Stimulated activated CD4-positive, alpha-beta T cell treated with anti-CD3 and anti-CD28 coated beads, Interleukin-1b, Interleukin-23, amount 100 ng/mL, for 1 hour (primary cell): Measurements from ENCODE around the gene ZNF282.

ENCODE experiments used
- DNase-seq, 2 donors: peaks; one replicate each; pipeline ENCODE4 v3.0.0-alpha.2; 2020; ENCODE audit warnings: low read depth in 2 of 2

Gene ZNF282

GRCh38 chr7:149195180-149196150 lies at the start of gene ZNF282:
ZNF282 (plus strand) TSS chr7:149195546; CDS start chr7:149195590, 44 bp downstream.
- peak; percentile 9 to 42 for DNase-seq

DNA sequence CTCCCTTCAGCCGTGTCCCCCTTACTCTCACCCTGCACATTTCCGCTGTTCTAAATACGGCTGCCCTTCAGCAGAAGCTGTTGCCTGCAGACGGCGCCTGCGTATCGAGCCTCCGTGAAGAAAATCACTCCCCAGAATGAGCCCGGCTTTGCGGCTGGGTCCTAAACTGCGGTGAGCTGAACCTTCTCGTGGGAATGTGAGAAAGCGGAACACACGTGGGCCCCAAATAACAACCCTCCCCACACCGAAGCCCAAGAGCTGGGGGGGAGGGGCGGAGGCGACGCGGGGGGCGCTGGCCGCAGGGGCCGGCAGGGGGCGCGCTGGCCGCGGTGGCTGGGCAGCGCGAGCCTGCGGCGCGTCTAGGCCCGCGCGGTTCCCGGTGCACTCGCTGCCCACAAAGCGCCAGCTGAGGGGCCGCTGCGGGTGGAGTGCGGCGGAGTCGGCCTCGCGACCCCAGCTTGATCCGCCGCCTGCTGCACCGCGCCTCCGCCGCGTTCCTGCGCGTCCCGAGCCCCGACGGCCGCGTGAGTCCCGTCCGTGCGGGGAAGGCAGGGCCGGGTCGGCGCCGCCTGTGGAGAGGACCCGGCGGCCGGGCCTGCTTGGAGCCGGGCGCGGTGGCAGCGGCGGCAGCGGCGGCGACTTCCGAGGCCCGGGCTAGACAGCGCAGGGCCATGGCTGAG lies 48.1 kb upstream of the ZNF282 start, which contains the start of gene ZNF398:
TSS of gene ZNF398 (plus strand) at position 382 of the 680 bp plus-strand sequence. CDS start at position 672, 290 bp downstream.
- DNase-seq = peak; percentile 57 to 72

DNA sequence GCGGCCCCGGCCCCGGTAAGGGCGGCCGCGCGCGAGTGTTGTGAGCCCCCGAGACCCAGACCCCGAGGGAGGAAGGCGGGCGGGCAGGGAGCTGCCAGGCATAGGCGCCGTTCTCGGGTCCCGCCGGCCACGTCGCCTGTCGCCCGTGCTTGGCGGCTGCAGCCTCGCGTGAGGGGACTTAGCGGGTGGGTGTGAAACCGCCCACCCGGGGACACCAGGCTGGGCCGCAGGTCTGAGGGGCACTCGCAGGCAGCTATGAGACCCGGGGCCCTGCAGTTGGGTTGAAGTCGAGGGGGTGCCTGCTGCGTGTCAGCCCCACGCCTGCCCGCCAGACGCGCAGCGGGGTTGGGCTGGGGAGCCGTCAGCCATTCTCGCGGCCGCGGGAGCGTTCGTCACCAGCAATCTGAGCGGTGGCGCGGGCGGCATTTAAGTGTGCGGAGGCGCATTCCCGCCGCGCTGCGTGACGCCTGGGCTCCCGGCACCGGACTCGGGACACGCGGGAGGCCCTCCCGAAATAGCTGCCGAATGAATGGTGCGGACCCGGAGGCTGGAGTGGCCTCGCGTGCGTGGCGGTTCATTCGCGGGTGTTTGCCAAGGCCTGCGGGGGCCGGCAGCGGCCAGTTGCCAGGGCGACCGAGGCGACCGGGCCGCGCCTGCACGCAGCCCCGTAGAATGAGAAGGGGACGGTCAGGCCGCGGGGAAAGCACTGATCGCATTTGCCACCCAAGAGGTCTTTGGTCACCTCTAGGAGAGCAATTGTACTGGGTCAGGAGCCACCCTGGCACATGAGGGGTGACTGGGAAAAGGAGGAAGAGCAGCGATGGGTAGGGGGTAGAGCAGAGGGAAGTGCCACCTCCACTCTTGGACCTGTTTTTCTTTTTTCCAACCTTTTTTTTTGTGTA lies 47.3 kb upstream of the ZNF282 start:
- DNase-seq = peak in 1 of 2 donors; percentile 24

- DNase-seq = no peak
These were observed 44.4 kb upstream of the ZNF282 start for GRCh38 chr7:149150981-149151380.

DNA sequence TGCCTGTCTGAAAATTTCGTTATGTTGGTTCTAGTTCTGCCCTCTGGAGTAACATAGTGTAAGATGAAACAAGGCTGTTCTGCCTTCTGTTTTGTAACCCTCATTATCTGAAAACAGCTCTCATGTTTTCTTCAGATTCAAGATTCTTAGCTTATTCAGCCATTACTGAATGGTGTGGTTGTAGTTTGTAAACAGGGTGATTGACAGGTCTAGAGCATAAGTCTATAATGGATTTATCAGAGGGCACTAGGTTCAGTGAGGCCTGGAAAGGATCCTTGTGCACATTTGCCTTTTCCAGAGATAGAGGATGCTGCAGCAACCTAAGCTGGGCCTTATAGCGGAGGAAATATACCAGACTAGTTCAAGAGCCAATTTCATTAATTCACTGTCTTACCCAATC lies 42.0 kb upstream of the ZNF282 start:
- no peak for DNase-seq

- no peak for DNase-seq
These were observed 41.3 kb upstream of the ZNF282 start for GRCh38 chr7:149154056-149154455.

- DNase-seq = no peak
These were observed 38.4 kb upstream of the ZNF282 start for GRCh38 chr7:149156898-149157297.

GRCh38 chr7:149161241-149161848 lies 34.0 kb upstream of the ZNF282 start:
- no peak for DNase-seq

- no peak for DNase-seq
These were observed 29.2 kb upstream of the ZNF282 start for GRCh38 chr7:149166142-149166541.

DNA sequence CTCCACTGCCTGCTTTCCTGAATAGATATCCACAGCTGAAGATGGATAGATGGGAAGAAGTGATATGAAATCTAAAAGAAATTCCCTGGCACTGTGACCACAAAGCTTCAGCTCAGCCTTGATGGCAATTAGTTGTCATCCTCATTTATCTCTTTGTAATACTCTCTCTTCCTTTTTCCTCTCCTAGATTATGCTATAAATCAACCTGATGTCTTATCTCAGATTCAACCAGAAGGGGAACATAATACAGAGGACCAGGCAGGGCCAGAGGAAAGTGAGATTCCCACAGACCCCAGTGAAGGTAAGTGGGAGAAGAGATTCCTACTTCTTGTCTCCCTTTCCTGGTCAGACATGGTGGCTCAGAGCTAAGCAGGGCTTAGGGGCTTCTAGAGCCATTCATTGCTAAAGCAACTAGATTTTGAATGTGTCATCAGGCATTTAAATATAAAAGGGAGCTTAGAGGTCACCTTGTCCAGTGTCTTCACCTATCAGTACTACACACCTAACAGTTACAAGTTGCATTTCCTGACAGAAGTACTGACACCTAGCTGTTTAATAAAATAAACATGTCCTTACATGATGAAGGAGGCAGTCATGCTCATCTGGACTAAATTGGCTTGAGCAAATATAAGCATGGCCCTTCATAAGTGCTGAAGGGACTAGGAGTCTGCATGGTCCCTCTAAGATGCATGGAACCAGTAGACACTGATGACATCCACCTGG lies 28.6 kb upstream of the ZNF282 start:
- no peak for DNase-seq

GRCh38 chr7:149171892-149172533 lies 23.3 kb upstream of the ZNF282 start:
- no peak for DNase-seq

DNA sequence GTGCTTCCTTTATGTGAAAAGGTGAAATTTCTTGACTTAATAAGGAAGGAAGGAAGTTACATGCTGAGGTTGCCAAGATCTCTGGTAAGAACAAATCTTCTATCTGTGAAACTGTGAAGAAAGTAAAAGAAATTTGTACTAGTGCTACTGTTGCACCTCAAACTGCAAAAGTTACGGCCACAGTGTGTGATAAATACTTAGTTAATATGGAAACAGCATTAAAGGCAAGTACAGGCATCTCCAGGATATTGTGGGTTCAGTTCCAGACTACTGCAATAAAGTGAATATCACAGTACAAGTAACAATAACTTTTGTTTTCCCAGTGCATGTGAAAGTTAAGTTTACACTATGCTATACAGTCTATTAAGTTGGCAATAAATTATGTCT lies 22.8 kb upstream of the ZNF282 start:
- DNase-seq = no peak

DNA sequence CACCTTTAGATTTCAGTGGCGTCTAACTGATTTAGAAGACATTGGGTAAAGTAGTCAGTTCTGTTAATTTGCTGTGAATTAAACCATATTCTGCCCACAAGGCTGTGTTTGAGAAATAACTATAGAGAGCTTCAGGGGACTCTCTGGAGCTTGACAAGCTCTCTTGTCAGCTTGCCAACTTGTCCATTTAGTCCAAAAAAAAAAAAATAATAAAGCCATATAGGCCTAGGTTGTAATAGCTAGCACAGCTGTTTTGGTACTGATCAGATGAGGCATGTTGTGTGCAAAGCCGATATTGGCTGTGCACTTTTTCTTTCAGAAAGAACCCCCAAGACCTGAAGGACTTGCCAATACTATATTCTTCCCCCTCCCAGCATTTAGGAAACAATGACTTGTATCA lies 20.2 kb upstream of the ZNF282 start:
- DNase-seq = no peak

DNA sequence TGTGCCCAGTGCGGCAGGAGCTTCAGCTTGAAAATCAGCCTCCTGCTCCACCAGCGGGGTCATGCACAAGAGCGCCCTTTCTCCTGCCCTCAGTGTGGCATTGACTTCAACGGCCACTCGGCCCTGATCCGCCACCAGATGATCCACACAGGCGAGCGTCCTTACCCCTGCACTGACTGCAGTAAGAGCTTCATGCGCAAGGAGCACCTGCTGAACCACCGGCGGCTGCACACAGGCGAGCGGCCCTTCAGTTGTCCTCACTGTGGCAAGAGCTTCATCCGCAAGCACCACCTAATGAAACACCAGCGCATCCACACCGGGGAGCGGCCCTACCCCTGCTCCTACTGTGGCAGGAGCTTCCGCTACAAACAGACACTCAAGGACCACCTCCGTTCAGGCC lies 16.1 kb upstream of the ZNF282 start:
- DNase-seq = no peak

DNA sequence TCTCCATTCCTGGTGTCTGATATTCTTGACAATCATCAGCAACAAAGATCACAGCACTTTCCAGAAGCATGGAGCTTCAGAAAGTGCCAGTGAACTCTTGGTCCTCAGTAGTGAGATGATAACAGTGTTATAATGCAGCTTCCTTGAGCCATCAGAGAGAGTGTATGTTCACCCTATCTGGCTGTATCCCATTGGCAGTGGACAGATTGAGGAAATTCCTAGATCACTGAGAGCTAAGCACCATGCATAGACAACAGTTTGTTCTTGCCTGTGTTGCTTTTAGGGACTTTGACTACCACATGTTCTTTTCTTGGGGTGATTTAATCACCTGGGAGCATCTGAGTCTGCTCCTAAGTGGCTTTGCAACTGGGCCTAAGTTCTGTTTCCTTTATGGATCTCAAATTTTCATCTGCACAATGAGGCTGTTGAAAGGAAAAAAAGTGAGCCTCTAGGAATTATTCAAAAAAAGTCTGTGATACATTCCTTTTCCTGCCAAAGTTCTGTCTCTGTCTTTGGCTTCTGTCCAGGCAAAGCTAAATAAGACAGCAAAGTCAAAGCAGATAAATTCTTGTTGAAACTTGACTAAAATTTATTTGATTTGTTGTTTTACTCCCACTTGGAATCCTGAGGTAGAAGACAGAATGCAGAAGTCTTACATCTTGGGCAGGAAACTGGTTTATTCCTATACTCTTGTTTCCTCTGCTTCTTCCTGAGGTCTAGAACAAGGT lies 14.5 kb upstream of the ZNF282 start:
- no peak for DNase-seq

DNA sequence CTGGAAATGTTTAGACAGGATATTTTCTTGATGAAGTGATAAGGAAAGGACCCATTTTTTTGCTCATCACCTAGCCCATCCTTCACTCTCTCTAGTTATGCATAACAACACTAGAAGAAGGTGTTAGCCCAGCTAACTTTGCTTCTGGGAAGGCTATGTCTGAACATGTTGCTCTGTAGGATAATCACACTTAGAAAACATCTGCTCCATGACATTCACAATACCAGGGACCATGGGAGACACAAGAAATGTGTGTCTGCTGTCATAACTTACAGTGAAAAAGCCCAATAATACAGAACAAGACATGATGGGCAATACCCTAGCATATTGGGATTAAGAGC lies 13.9 kb upstream of the ZNF282 start:
- DNase-seq = no peak

DNA sequence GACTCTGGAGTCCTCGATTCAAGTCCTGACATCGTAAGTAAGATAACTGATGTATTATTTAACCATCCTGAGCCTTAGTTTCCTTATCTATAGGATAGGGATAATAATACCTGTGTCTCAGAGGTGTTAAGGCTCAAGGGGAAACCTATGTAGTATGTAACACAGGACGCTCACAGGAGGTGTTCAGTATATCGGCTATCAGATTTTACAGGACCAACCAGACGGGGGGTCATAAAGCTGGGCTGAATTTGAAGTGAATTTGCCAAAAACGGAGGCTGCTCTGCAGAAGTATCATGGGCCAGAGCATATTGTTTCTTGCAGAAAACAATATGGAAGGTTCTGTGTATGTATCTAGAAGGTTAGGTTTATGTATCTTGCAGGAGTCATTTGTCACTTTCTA lies 11.1 kb upstream of the ZNF282 start:
- DNase-seq = no peak

- no peak for DNase-seq
These were observed 7.1 kb upstream of the ZNF282 start for GRCh38 chr7:149188213-149188612.

DNA sequence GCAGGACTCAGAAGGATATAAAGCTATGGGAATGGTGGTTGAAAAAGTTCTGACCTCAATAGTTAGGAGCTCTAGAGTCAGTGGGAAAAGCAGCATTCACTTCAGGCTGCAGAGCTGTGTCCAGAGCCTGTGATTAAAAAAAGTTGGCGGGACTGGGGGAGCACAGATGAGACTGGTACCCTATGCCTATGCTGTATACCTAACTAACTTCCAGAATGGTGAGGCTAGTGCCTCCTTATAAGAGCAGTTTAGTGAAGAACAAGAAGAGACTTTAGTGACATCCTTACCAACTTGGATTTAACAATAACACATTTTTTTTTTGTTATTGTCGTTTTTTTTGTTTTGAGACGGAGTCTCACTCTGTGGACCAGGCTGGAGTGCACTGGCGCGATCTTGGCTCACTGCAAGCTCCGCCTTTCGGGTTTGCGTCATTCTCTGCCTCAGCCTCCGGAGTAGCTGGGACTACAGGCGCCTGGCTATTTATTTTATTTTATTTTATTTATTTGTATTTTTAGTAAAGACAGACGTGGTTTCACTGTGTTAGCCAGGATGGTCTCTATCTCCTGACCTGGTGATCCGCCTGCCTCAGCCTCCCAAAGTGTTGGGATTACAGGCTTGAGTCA lies 6.6 kb upstream of the ZNF282 start:
- DNase-seq = no peak
